Measurements from ENCODE around the gene SERF2.

SERF2 gene

DNA sequence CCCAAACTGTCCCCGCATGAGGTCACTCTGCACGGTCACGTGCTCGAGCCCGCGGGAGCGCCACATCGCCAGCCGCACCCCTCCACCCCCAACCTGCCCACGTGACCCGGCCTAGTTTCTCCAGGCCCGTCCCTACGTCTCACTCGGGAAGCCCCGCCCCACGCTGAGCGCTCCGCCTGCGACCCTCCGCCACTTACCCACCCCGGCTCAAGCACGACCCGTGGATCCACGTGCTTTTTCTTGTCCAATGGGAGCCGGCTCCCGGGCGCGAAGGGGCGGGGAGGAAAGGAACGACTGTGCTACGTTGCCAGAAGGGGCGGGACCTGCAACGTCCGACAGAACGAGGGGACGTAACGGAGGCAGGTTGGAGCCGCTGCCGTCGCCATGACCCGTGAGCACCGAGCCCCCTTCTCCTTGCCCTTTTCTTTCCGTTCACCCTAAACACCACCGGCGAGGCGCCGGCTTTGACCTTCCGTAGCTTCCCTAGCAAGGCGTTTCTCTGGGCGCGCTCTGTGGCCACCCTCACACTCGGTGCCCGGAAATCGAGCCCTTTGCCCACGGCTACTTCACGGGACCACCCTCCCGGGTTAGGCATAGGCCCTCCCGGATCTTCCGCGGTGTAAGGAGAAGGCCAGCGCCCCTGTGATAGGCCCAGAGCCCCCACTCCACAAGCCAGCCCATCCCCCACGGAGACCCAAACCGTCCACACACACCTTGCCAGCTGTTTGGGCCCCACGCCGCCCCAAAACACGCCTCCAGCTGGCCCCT, at the start of gene SERF2:
SERF2 (plus strand) TSS at position 328 of the 768 bp plus-strand sequence; CDS start at position 385, 57 bp downstream.
- peak; percentile 100 for DNase-seq

DNA sequence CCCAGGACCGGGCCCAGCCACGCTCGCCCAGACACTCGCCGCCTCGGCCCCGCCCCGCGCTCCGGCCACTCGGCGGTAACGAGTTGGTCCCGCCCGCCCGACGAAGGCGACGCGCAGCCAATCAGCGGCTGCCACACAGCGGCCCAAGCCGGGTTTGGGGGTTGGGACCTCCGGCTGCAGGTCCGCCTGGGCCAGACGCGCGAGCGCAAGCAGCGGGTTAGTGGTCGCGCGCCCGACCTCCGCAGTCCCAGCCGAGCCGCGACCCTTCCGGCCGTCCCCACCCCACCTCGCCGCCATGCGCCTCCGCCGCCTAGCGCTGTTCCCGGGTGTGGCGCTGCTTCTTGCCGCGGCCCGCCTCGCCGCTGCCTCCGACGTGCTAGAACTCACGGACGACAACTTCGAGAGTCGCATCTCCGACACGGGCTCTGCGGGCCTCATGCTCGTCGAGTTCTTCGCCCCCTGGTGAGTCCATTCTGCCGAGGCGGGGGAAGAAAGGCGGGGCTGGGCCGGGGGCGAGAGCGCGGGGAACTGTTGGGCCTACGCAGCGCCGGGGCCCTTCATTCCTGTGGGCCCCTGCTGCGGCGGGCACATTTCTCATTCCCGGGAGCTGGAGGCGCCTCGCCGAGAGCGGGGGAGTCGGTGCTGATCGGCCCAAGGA, 45.7 kb upstream of the SERF2 start, which contains the start of gene PDIA3:
PDIA3 (plus strand) TSS at position 194 of the 658 bp plus-strand sequence; CDS start at position 296, 102 bp downstream.
- peak; percentile 89 to 91 for DNase-seq

DNA sequence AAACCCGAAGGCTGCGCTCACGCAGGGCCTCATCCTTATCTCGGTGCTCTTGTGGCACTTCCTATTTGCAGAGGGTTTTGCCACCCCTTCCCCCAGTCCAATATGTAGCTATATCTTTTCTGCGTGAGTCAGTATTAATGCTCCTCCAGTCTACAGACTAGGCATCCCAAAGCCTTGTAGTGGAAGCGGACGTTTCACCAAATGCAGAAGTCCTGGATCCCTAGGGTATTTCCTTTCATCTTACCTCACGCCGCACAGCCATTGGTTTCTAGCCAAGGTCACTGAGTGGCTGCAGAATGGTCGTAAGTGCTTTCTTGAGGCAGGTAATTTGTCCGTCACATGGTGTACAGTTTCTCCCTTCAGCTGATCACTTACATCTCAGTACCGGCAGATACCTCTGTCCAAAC, 45.2 kb upstream of the SERF2 start:
- DNase-seq, result peak; percentile 44 to 54

- peak in 1 of 2 donors; percentile 58 for DNase-seq
Measured at GRCh38 chr15:43748376-43748775, 43.7 kb upstream of the SERF2 start.

- DNase-seq, result peak; percentile 56 to 74
Measured at GRCh38 chr15:43749690-43750345, 42.3 kb upstream of the SERF2 start.

DNA sequence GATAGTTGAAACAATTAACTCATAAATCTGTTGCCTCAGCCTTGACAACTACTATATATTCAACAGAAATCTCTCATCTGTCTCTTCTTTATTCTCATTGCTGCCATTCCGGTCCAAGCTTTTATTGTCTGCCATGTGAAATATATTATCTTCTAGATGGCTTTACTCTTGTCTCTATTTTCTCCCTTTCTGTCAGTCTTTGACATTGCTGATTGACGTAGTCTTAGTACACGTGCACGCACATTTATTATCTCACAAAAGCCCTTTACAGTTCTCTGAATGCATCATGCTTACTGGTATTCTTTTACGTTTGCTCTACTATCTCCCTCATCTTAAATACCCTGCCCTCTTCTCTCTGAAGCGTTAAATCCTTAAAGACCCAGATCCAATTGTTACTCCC, 40.2 kb upstream of the SERF2 start:
- DNase-seq, result no peak

GRCh38 chr15:43762824-43763223, 29.3 kb upstream of the SERF2 start:
- DNase-seq, result no peak

GRCh38 chr15:43763819-43764446, 28.2 kb upstream of the SERF2 start:
- no peak for DNase-seq

DNA sequence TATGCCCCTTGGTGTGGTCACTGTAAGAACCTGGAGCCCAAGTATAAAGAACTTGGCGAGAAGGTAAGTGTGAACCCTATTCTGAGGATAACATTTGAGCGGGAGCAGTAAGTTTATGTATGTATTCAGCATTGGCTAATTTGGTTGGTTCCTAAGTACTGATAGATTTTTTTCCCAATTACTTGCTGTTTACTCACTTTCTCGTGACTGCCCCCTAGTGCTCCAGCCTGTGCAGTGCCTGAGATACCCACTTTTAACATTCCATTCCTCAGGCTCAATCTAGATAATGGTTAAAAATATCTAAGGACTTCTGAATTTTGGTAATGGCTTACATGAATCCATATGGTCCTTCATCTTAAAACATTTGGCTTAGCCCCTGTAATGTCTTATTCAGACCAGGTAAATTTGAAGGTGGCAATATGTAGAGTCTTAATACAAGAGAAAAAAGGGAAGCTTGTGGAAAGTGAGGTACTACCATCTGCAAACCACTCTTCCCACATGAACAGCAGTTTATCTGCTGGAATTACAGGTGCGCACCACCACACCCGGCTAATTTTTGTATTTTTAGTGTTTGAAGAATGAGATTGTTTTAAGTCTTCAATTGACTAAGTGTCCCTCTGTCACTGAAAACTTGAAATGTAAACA, 22.4 kb upstream of the SERF2 start:
- DNase-seq, result peak; percentile 59 to 69

DNA sequence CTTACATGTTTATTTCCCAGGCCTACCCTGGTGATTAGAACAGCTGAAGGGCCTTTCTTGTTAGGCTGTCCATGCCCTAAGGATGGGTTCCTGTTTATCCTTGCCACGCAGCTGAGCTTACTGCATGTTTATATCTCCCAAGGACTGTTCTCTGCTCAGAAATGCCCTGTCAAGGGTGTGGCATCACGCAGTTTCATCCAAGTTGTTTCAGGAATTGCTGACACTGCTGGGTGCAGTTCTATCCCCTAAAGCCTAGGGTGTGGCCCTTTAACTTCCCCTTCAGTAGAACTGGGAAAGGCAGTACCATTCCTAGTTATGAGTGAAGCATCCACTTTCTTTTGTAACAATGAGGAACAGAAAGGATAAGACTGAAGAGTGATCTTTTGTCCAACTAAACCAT, 20.3 kb upstream of the SERF2 start:
- no peak for DNase-seq

DNA sequence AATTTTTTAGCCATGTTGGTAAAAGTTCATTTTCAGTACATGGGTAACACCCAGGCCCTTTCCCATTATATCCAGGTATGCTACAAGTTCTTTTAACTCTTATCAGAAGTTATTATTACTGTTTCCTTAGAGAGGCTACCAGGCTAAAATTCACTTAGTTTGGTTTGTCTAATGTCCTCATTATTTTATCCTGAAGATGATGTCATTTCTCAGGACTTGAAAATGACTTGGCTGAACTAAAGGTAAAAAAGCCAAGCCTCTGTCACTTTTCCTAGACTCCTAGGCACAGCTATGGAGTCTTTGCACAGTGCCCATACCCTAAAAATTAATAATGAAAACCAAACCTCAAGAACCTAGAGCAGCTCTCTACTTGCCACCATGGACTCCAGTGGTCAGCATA, 19.5 kb upstream of the SERF2 start:
- DNase-seq, result no peak

- no peak for DNase-seq
Measured at GRCh38 chr15:43774062-43774461, 18.1 kb upstream of the SERF2 start.

DNA sequence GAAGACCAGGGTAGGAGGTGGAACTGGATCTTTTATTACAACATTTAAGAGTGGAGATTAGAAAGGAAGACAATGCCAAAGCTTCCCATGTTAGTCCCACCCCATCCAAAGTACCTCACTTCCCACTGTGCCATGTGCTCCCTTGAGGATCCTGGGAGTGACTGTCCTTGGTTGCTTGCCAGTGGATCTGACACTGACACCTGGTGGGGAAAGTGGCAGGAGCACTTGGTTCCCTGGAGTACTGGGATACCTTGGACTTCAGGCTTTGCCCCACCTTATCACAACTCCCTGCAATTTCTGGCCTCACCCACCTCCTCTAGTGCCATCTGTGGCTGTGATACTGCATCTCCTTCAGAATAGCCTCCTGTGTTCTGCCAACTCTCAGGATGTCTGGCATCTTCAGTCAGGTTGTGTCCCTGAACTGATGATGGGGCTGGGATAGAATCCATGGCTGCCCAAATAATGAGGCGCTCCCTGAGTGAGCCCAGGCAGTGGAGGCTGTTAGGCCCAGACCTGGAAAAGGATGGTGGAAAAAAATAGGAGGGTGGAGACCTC, 16.6 kb upstream of the SERF2 start:
- no peak for DNase-seq

DNA sequence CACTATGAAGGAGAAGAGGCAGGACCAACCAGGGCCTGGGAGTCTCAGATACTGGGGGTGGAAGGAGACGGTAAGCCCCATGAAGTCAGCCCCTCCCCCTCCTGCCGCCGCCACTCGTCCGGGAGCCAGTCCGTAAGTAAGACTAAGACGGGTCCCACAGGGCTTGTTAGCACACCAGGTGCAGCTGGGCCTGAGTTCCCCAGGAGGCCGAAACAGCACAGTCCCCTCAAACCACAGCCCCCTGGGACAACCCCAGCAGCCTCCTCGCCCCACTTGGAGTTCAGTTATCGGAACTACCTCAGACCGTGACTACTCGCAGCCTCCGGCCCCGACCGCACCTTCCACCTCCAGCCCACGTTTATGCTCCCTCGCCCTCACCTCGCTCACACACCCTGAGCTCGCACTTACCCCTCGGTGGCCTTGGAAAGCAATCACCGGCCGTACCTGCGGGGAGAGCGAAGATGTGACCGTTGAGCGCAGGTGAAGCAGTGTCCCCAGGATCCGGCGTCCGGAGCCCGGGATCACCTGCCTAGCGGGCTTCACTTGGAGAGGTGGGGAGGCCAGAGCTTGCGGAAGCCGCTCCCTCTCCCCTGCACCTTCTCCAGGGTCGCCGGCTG, 15.9 kb upstream of the SERF2 start:
- peak in 1 of 2 donors; percentile 83 for DNase-seq

GRCh38 chr15:43776718-43777266, 15.3 kb upstream of the SERF2 start, which contains the start of gene ELL3:
Gene ELL3, minus strand, starts transcription at chr15:43776966. Its CDS starts 65 bp downstream, at chr15:43776901.
- DNase-seq, result peak; percentile 79

DNA sequence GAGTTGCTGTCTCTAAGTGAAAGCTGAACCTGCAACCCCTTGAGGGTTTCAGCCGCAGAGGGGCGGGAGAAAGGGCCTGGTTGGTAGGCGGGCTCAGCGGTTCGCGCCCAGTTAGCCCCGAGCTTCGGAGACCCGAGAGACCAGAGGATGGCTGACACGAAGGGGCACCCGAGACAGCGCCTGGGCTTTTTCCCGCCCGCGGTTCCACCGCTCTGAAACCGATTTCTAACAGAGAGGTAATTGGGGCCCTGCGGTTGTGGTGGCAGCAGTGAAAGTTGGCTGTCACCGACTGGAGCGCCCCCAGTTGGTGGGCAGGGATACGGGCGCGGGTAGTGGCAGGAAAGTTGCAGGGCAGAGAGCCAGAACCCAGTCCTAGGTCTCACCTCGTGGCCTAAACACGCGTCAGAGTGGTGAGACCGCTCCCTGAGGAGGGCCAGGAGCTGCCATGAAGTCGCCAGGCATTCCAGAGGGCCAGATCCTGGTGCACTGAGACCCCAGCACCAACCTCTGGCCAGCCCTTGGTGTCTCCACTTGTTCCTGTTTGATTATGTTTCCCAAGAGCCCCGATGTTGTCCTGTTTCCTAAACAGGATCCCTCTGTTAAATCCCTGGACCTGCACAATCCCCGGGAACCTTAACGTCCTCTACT, 14.7 kb upstream of the SERF2 start:
- peak; percentile 82 to 85 for DNase-seq

DNA sequence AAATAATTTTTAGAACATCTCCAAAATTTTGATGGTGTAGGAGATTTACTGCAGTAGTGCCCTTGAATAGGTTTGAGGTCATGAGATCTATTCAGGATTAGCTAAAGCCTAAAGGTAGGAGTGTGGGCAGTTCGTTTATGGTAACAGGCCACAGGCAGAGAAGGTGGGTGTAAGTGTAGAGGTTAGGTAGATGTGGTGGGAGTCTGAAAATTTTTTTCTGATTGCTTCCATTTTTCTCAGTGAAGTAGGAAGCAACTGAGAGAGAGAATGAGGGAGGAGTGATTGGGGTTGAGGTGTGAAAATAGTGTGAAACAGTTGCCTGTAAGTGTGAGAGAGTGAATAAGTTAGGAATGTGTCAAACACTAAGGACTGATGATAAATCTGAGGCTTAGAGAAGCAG, 13.1 kb upstream of the SERF2 start:
- no peak for DNase-seq

GRCh38 chr15:43789409-43789808, 2.7 kb upstream of the SERF2 start:
- DNase-seq, result no peak

DNA sequence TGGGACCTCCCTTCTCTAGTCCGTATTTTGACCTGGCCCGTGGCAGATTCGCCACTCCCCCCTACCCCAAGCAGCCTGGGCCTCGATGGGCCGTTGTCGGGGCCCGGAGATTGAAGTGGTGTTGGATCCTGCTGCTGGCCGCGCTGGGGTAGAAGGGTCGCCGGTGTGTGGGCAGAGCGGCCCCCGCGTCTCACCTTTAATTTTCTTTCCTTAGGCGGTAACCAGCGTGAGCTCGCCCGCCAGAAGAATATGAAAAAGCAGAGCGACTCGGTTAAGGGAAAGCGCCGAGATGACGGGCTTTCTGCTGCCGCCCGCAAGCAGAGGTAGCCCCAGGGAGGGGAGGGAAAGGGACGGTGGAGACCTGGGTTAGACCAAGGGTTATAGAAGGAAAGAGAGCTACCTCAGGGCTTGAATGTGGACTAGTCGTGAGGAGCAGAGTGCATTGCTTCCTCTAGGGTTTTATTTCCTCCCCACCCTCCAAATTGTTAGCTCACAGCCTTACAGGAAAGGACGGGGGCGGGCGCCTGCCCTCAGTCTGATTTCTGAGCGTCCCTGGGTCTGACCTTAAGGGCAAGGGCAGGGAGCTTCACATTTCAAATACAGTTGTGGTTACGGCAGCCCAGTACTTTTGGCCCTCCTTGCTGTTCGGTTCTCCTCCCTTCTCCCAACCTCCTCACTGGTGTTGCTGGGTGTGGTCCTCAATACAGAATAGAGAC, 799 bp downstream of the SERF2 start:
- peak; percentile 45 to 55 for DNase-seq

- no peak for DNase-seq
Measured at GRCh38 chr15:43793647-43794046, 1.5 kb downstream of the SERF2 start.

Data from CD4-positive, alpha-beta T cell treated with Interleukin-1 beta for 1 hour (primary cell).